Measurements from ENCODE around the gene VCX. TPM values are rescaled to one million over a fixed set of nuclear protein-coding genes. Genes with fewer than 3 reads are reported as not detected.
"Not testable (repeated sequence)": the region's sequence is repeated elsewhere in the genome, so short reads cannot be mapped to it uniquely, and the experiment has no call there.

Gene VCX
- total RNA-seq (2021), result 0.68 to 1.3 TPM (median 1.1 TPM) in 3 replicates
- percentile 48 among the genes with signal in this experiment for Bru-seq, nascent RNA
- long read RNA-seq, experiment 1, partial matches to known transcripts, result 3 of 4 reads
- long read RNA-seq, experiment 1, other reads (novel, unspliced or antisense), result 1 of 4 reads
- long read RNA-seq, experiment 2, result 0 reads
- long read RNA-seq, experiment 3, result 0 reads

- H3K27ac Mint-ChIP-seq; ATAC-seq; DNase-seq (ENCODE audit: low spot score); CTCF ChIA-PET; H3K36me3 Mint-ChIP-seq; POLR2A ChIA-PET; H3K9me3 Mint-ChIP-seq; H3K27me3 Mint-ChIP-seq (ENCODE audit: low read depth); H3K4me1 Mint-ChIP-seq; H3K4me3 Mint-ChIP-seq: not testable (repeated sequence)
Observed at GRCh38 chrX:7842871-7843270, at the start of gene VCX. Gene VCX (plus strand): TSS chrX:7843171. CDS start chrX:7843204, 33 bp downstream.

- Mint-ChIP-seq H3K4me3 (no peak overlapping the region), H3K27ac (no peak overlapping the region), H3K4me1 (no peaks in the 10 kb centered on the region), H3K36me3 (no peaks in the 10 kb centered on the region), H3K9me3 (peaks cover 12% of the 10 kb centered on the region), H3K27me3 (ENCODE audit: low read depth) (no peaks in the 10 kb centered on the region)
- ATAC-seq (no peak), DNase-seq (ENCODE audit: low spot score) (no peak)
- TF ChIP-seq TP53 (CRISPR knock-in tag; IDR thresholded peaks at IDR 0.05) (no peak), TEAD4 (CRISPR knock-in tag; IDR thresholded peaks at IDR 0.05) (no peak), TEAD1 (CRISPR knock-in tag; IDR thresholded peaks at IDR 0.05) (no peak), STAT6 (CRISPR knock-in tag; conservative IDR thresholded peaks at IDR 0.05; ENCODE audit: low read depth) (no peak)
- ChIA-PET CTCF (no interaction called here), POLR2A (no interaction called here)
Observed at GRCh38 chrX:7798327-7798726, 44.6 kb upstream of the VCX start.

DNA sequence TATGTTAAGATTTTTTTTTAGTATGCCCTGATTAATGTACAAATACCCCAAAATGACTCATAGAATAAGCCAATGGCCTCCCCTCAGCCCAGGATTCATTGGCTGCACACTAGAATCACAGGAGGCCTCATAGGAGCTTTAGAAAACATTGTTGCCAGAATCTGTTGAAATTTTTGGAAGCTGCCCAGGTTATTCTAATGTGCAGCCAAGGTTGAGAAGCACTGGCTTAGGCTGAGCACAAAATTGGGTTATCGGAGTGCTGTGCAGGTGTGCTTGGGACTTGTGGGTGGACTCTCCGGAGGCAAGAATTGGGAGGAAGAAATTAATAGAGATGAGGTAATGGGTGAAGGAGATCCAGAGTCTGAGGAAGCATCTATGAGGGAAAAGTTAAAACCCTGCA is 41.3 kb upstream of the VCX start:
- peaks cover 12% of the 10 kb centered on the region for H3K9me3 Mint-ChIP-seq
- 0 out of 2 replicates have a peak, but pooled peaks cover 3% of the 10 kb centered on the region for H3K4me1 Mint-ChIP-seq
- ChIA-PET POLR2A (no interaction called here), CTCF (no interaction called here)
- no peak for ATAC-seq
- H3K27ac Mint-ChIP-seq, result no peak overlapping the region
- no peak overlapping the region for H3K4me3 Mint-ChIP-seq
- no peaks in the 10 kb centered on the region for H3K36me3 Mint-ChIP-seq
- no peak for TF ChIP-seq MYBL2 (CRISPR knock-in tag; IDR thresholded peaks at IDR 0.05)
- TF ChIP-seq CREB1 (CRISPR knock-in tag; IDR thresholded peaks at IDR 0.05), result no peak
- no peak for TF ChIP-seq ATF6 (CRISPR knock-in tag; IDR thresholded peaks at IDR 0.05)
- no peak for TF ChIP-seq RORB (CRISPR knock-in tag; IDR thresholded peaks at IDR 0.05)
- no peak for TF ChIP-seq ZNF138 (CRISPR knock-in tag; conservative IDR thresholded peaks at IDR 0.05)
- TF ChIP-seq, protein P1, sequence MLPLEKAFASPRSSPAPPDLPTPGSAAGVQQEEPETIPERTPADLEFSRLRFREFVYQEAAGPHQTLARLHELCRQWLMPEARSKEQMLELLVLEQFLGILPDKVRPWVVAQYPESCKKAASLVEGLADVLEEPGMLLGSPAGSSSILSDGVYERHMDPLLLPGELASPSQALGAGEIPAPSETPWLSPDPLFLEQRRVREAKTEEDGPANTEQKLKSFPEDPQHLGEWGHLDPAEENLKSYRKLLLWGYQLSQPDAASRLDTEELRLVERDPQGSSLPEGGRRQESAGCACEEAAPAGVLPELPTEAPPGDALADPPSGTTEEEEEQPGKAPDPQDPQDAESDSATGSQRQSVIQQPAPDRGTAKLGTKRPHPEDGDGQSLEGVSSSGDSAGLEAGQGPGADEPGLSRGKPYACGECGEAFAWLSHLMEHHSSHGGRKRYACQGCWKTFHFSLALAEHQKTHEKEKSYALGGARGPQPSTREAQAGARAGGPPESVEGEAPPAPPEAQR (CRISPR knock-in tag; IDR thresholded peaks at IDR 0.05), result no peak
- no peak for TF ChIP-seq NR3C1 (CRISPR knock-in tag; conservative IDR thresholded peaks at IDR 0.05; ENCODE audit: low read depth)
- no peak for TF ChIP-seq ATF2 (CRISPR knock-in tag; IDR thresholded peaks at IDR 0.05; ENCODE audit: borderline replicate concordance, low read depth)
- no peak for TF ChIP-seq NR2C2 (CRISPR knock-in tag; IDR thresholded peaks at IDR 0.05)
- H3K27me3 Mint-ChIP-seq (ENCODE audit: low read depth), result peaks cover 2% of the 10 kb centered on the region; the same call in 1 of the 2 replicates
- DNase-seq (ENCODE audit: low spot score), result no peak

Data from WTC11 (cell line).